ENCODE results near the gene SIPA1L3. TPM values are rescaled to one million over a fixed set of nuclear protein-coding genes. Genes with fewer than 3 reads are reported as not detected.

The SIPA1L3 gene
- total and polyA plus RNA-seq, 9 of the 15 experiments (the other 6 are each of a cell fraction or from before 2014, with no cell fraction given): 0.01 to 6.1 (median 2.5) TPM

DNA sequence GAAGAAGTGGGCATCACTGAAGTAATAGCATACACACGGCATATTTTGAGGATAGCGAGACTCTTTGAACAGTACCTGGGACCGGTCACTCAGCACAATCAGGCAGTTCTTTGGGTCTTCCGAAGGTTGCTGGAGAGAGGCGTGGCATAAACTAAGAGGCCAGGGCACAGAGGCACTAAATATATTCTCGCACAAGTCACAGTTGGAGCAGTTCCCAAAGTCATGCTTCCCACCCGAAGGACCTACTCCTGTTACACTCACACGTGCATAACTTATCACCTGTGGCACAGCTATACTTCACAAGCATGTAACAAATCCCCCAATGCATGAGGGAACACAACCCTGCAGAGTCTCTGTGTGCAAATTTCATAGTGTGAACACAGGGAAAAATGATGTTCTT is 10.8 kb upstream of the SIPA1L3 start (continued):
- TF ChIP-seq, protein P1, sequence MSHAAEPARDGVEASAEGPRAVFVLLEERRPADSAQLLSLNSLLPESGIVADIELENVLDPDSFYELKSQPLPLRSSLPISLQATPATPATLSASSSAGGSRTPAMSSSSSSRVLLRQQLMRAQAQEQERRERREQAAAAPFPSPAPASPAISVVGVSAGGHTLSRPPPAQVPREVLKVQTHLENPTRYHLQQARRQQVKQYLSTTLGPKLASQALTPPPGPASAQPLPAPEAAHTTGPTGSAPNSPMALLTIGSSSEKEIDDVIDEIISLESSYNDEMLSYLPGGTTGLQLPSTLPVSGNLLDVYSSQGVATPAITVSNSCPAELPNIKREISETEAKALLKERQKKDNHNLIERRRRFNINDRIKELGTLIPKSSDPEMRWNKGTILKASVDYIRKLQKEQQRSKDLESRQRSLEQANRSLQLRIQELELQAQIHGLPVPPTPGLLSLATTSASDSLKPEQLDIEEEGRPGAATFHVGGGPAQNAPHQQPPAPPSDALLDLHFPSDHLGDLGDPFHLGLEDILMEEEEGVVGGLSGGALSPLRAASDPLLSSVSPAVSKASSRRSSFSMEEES (CRISPR knock-in tag; IDR thresholded peaks at IDR 0.05): no peak
- TF ChIP-seq, protein P2, sequence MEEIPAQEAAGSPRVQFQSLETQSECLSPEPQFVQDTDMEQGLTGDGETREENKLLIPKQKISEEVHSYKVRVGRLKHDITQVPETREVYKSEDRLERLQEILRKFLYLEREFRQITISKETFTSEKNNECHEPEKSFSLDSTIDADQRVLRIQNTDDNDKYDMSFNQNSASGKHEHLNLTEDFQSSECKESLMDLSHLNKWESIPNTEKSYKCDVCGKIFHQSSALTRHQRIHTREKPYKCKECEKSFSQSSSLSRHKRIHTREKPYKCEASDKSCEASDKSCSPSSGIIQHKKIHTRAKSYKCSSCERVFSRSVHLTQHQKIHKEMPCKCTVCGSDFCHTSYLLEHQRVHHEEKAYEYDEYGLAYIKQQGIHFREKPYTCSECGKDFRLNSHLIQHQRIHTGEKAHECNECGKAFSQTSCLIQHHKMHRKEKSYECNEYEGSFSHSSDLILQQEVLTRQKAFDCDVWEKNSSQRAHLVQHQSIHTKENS (CRISPR knock-in tag; IDR thresholded peaks at IDR 0.05): no peak

DNA sequence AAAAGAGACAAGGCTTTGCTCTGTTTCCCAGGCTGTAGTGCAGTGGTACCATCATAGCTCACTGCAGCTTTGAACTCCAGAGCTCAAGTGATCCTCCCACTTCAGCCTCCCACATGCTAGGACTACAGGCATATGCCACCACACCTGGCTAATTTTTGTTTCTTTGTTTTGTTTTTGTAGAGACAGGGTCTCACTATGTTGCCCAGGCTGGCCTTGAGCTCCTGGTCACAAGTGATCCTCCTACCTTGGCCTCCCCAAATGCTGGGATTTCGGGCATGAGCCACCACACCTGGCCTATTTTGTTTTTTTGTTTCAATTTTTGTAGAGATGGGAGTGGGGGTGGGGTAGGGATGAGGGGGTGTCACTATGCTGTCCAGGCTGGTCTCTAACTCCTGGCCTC is 7.6 kb upstream of the SIPA1L3 start:
- Histone ChIP-seq H3K9me3 (replicated peaks; ENCODE audit: control insufficient read depth, insufficient read depth, low read depth, low read length) (no peaks in the 10 kb centered on the region), H3K27me3 (ENCODE audit: control insufficient read depth in 2 of 2, insufficient read depth in 2 of 2, low read length in 2 of 2) (peaks cover 11 to 17% of the 10 kb centered on the region in 2 experiments; a peak in 4 of 5 replicates), H3K79me2 (ENCODE audit: control insufficient read depth, insufficient read depth, low read length) (no peaks in the 10 kb centered on the region), H3K4me1 (replicated peaks in 1 of 2; ENCODE audit: control insufficient read depth in 2 of 2, insufficient read depth in 2 of 2, low read length in 2 of 2) (no peaks in the 10 kb centered on the region), H2AFZ (ENCODE audit: low read depth, low read length) (no peak overlapping the region), H3K4me2 (ENCODE audit: insufficient read depth, low read length) (no peak overlapping the region), H3K9ac (ENCODE audit: insufficient read depth in 1 of 2, low read depth in 2 of 2, low read length in 2 of 2) (no peak overlapping the region), H3K36me3 (ENCODE audit: control insufficient read depth, insufficient read depth, low read length) (no peaks in the 10 kb centered on the region), H3K9me1 (ENCODE audit: control insufficient read depth, insufficient read depth, low read length) (no peaks in the 10 kb centered on the region), H4K20me1 (replicated peaks; ENCODE audit: control insufficient read depth, insufficient read depth, low read length) (no peaks in the 10 kb centered on the region), H3K4me3 (no peak overlapping the region), H3K27ac (ENCODE audit: extremely low read depth, low read depth, low read length) (no peak overlapping the region)
- no peak for DNase-seq (ENCODE audit: extremely low read depth in 1 of 4, low spot score in 3 of 4)
- ChIA-PET CTCF (ENCODE audit: low intra/inter-chr PET ratio) (interaction anchor here (1.0 kb wide), 1 partner anchor 435 kb away, joined by 3 read pairs; no protein-coding TSS in a partner anchor), POLR2A (no interaction called here)
- no peak for FAIRE-seq
- ATAC-seq: no peak
- in situ Hi-C loops (cut with MboI): no loop called here
- 0% methylated on average over 1 of the region's 1 CpG for WGBS (ENCODE audit: insufficient coverage, low coverage, missing lambda C conversion rate)
- BruUV-seq (replicated peaks): no TSS peak
- intact Hi-C loops (cut with micrococcal nuclease): loop anchor here (10.0 kb wide), 1 partner anchor 785 kb away; no protein-coding TSS in a partner anchor
- TF ChIP-seq MBD2 (IDR thresholded peaks at IDR 0.05; ENCODE audit: borderline replicate concordance, low read depth): no peak
- no peak for TF ChIP-seq CBX8 (IDR thresholded peaks at IDR 0.05; ENCODE audit: borderline replicate concordance, extremely low read depth, low read depth, low read length, poor library complexity, severe bottlenecking)
- no peak for TF ChIP-seq ZFP1 (CRISPR knock-in tag; IDR thresholded peaks at IDR 0.05)
- TF ChIP-seq, protein P3, sequence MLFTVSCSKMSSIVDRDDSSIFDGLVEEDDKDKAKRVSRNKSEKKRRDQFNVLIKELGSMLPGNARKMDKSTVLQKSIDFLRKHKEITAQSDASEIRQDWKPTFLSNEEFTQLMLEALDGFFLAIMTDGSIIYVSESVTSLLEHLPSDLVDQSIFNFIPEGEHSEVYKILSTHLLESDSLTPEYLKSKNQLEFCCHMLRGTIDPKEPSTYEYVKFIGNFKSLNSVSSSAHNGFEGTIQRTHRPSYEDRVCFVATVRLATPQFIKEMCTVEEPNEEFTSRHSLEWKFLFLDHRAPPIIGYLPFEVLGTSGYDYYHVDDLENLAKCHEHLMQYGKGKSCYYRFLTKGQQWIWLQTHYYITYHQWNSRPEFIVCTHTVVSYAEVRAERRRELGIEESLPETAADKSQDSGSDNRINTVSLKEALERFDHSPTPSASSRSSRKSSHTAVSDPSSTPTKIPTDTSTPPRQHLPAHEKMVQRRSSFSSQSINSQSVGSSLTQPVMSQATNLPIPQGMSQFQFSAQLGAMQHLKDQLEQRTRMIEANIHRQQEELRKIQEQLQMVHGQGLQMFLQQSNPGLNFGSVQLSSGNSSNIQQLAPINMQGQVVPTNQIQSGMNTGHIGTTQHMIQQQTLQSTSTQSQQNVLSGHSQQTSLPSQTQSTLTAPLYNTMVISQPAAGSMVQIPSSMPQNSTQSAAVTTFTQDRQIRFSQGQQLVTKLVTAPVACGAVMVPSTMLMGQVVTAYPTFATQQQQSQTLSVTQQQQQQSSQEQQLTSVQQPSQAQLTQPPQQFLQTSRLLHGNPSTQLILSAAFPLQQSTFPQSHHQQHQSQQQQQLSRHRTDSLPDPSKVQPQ (CRISPR knock-in tag; IDR thresholded peaks at IDR 0.05; ENCODE audit: borderline replicate concordance): no peak
- TF ChIP-seq SRF (CRISPR knock-in tag; IDR thresholded peaks at IDR 0.05): no peak
- no peak for TF ChIP-seq TGIF2 (CRISPR knock-in tag; IDR thresholded peaks at IDR 0.05)
- TF ChIP-seq KLF6 (CRISPR knock-in tag; IDR thresholded peaks at IDR 0.05; ENCODE audit: borderline replicate concordance): no peak
- TF ChIP-seq IFI16 (CRISPR knock-in tag; IDR thresholded peaks at IDR 0.05): no peak
- no peak for TF ChIP-seq RHOXF2B (CRISPR knock-in tag; conservative IDR thresholded peaks at IDR 0.05)
- TF ChIP-seq, protein P4, sequence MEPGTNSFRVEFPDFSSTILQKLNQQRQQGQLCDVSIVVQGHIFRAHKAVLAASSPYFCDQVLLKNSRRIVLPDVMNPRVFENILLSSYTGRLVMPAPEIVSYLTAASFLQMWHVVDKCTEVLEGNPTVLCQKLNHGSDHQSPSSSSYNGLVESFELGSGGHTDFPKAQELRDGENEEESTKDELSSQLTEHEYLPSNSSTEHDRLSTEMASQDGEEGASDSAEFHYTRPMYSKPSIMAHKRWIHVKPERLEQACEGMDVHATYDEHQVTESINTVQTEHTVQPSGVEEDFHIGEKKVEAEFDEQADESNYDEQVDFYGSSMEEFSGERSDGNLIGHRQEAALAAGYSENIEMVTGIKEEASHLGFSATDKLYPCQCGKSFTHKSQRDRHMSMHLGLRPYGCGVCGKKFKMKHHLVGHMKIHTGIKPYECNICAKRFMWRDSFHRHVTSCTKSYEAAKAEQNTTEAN (CRISPR knock-in tag; IDR thresholded peaks at IDR 0.05): no peak
- TF ChIP-seq ZNF165 (CRISPR knock-in tag; IDR thresholded peaks at IDR 0.05; ENCODE audit: borderline replicate concordance): no peak
- no peak for TF ChIP-seq YBX1 (IDR thresholded peaks at IDR 0.05)
- TF ChIP-seq ARNT (IDR thresholded peaks at IDR 0.05): no peak

Data from K562 (cell line).